ENCODE data around the gene MAP3K5.
A peak's percentile ranks its signal among the peaks of the same experiment; 100 is the strongest.

The MAP3K5 gene

GRCh38 chr6:136780972-136781371 lies 11.3 kb downstream of the MAP3K5 start:
- Histone ChIP-seq H3K9me3 (ENCODE audit: control insufficient read depth, low read length) (no peaks in the 10 kb centered on the region), H3K36me3 (ENCODE audit: control insufficient read depth in 1 of 2, insufficient read depth in 2 of 2, low read depth in 1 of 2, low read length in 2 of 2) (no peaks in the 10 kb centered on the region), H3K27ac (ENCODE audit: low read length, poor library complexity, severe bottlenecking) (peak overlapping the region; percentile 8), H2BK5ac (ENCODE audit: low read depth, low read length, poor library complexity, severe bottlenecking) (no peak overlapping the region), H3K9ac (ENCODE audit: low read length) (no peak overlapping the region), H3K23ac (ENCODE audit: low read length in 2 of 2) (no peak overlapping the region), H4K91ac (ENCODE audit: low read length) (no peak overlapping the region), H3K4me2 (ENCODE audit: low read length, poor library complexity, severe bottlenecking) (no peak overlapping the region), H3K4me1 (ENCODE audit: control insufficient read depth, insufficient read depth, low read depth, low read length) (peaks cover 8% of the 10 kb centered on the region), H3K79me1 (replicated peaks; ENCODE audit: low read length, poor library complexity, severe bottlenecking) (peaks cover 28% of the 10 kb centered on the region), H2BK15ac (ENCODE audit: low read depth, poor library complexity, severe bottlenecking) (no peak overlapping the region), H3K4ac (ENCODE audit: low read depth in 1 of 2, low read length in 2 of 2) (no peak overlapping the region), H2BK120ac (ENCODE audit: low read depth, low read length) (no peak overlapping the region), H2AFZ (ENCODE audit: low read depth, low read length) (no peak overlapping the region), H3K4me3 (ENCODE audit: insufficient read depth in 1 of 2, low read depth in 1 of 2, low read length in 2 of 2) (no peak overlapping the region), H3K18ac (ENCODE audit: low read depth in 1 of 2, low read length in 2 of 2) (no peak overlapping the region), H4K8ac (ENCODE audit: low read length) (no peak overlapping the region), H3K27me3 (ENCODE audit: control insufficient read depth in 1 of 2, insufficient read depth in 1 of 2, low read length in 2 of 2) (no peaks in the 10 kb centered on the region), H2AK5ac (ENCODE audit: low read length, severe bottlenecking) (peak overlapping the region; percentile 1), H3K14ac (ENCODE audit: low read length in 2 of 2) (no peak overlapping the region), H2BK12ac (ENCODE audit: low read length in 2 of 2) (no peak overlapping the region)
- 97% methylated on average over 2 of the region's 3 CpGs for WGBS
- no peak for DNase-seq

- no peak overlapping the region for H2BK15ac ChIP-seq (ENCODE audit: low read depth, poor library complexity, severe bottlenecking)
- H2AFZ ChIP-seq (ENCODE audit: low read depth, low read length) = no peak overlapping the region
- H4K8ac ChIP-seq (ENCODE audit: low read length) = no peak overlapping the region
- H3K27me3 ChIP-seq (ENCODE audit: control insufficient read depth in 1 of 2, insufficient read depth in 1 of 2, low read length in 2 of 2) = no peaks in the 10 kb centered on the region
- no peak overlapping the region for H3K23ac ChIP-seq (ENCODE audit: low read length in 2 of 2)
- no peak overlapping the region for H3K27ac ChIP-seq (ENCODE audit: low read length, poor library complexity, severe bottlenecking)
- H2BK120ac ChIP-seq (ENCODE audit: low read depth, low read length) = no peak overlapping the region
- no peak overlapping the region for H3K4me3 ChIP-seq (ENCODE audit: insufficient read depth in 1 of 2, low read depth in 1 of 2, low read length in 2 of 2)
- H4K91ac ChIP-seq (ENCODE audit: low read length) = peak overlapping the region; percentile 39
- 48% methylated on average over 1 of the region's 1 CpG for WGBS
- DNase-seq = no peak
- peaks cover 5% of the 10 kb centered on the region for H3K4me1 ChIP-seq (ENCODE audit: control insufficient read depth, insufficient read depth, low read depth, low read length)
- H2AK5ac ChIP-seq (ENCODE audit: low read length, severe bottlenecking) = no peak overlapping the region
- peak overlapping the region; percentile 9 to 42 for H2BK12ac ChIP-seq (ENCODE audit: low read length in 2 of 2)
- H3K9me3 ChIP-seq (ENCODE audit: control insufficient read depth, low read length) = no peaks in the 10 kb centered on the region
- H3K9ac ChIP-seq (ENCODE audit: low read length) = no peak overlapping the region
- no peak overlapping the region for H3K4ac ChIP-seq (ENCODE audit: low read depth in 1 of 2, low read length in 2 of 2)
- no peak overlapping the region for H2BK5ac ChIP-seq (ENCODE audit: low read depth, low read length, poor library complexity, severe bottlenecking)
- H3K14ac ChIP-seq (ENCODE audit: low read length in 2 of 2) = no peak overlapping the region
- H3K36me3 ChIP-seq (ENCODE audit: control insufficient read depth in 1 of 2, insufficient read depth in 2 of 2, low read depth in 1 of 2, low read length in 2 of 2) = no peaks in the 10 kb centered on the region
- H3K79me1 ChIP-seq (replicated peaks; ENCODE audit: low read length, poor library complexity, severe bottlenecking) = peaks cover 25% of the 10 kb centered on the region
- no peak overlapping the region for H3K4me2 ChIP-seq (ENCODE audit: low read length, poor library complexity, severe bottlenecking)
- H3K18ac ChIP-seq (ENCODE audit: low read depth in 1 of 2, low read length in 2 of 2) = no peak overlapping the region
Observed at GRCh38 chr6:136779682-136780081, 12.6 kb downstream of the MAP3K5 start.

GRCh38 chr6:136777651-136778050 lies 14.6 kb downstream of the MAP3K5 start:
- H2BK5ac ChIP-seq (ENCODE audit: low read depth, low read length, poor library complexity, severe bottlenecking) = no peak overlapping the region
- no peaks in the 10 kb centered on the region for H3K9me3 ChIP-seq (ENCODE audit: control insufficient read depth, low read length)
- H3K36me3 ChIP-seq (ENCODE audit: control insufficient read depth in 1 of 2, insufficient read depth in 2 of 2, low read depth in 1 of 2, low read length in 2 of 2) = no peaks in the 10 kb centered on the region
- no peak overlapping the region for H3K27ac ChIP-seq (ENCODE audit: low read length, poor library complexity, severe bottlenecking)
- no peak overlapping the region for H3K4me2 ChIP-seq (ENCODE audit: low read length, poor library complexity, severe bottlenecking)
- H3K27me3 ChIP-seq (ENCODE audit: control insufficient read depth in 1 of 2, insufficient read depth in 1 of 2, low read length in 2 of 2) = no peaks in the 10 kb centered on the region
- H4K91ac ChIP-seq (ENCODE audit: low read length) = no peak overlapping the region
- no peak overlapping the region for H3K4ac ChIP-seq (ENCODE audit: low read depth in 1 of 2, low read length in 2 of 2)
- DNase-seq = no peak
- H2AK5ac ChIP-seq (ENCODE audit: low read length, severe bottlenecking) = no peak overlapping the region
- no peak overlapping the region for H3K18ac ChIP-seq (ENCODE audit: low read depth in 1 of 2, low read length in 2 of 2)
- H2AFZ ChIP-seq (ENCODE audit: low read depth, low read length) = no peak overlapping the region
- H2BK12ac ChIP-seq (ENCODE audit: low read length in 2 of 2) = no peak overlapping the region
- WGBS = 69% methylated on average over 1 of the region's 3 CpGs
- H3K14ac ChIP-seq (ENCODE audit: low read length in 2 of 2) = no peak overlapping the region
- peaks cover 28% of the 10 kb centered on the region for H3K79me1 ChIP-seq (replicated peaks; ENCODE audit: low read length, poor library complexity, severe bottlenecking)
- H2BK15ac ChIP-seq (ENCODE audit: low read depth, poor library complexity, severe bottlenecking) = no peak overlapping the region
- H3K4me1 ChIP-seq (ENCODE audit: control insufficient read depth, insufficient read depth, low read depth, low read length) = peaks cover 3% of the 10 kb centered on the region
- no peak overlapping the region for H3K23ac ChIP-seq (ENCODE audit: low read length in 2 of 2)
- no peak overlapping the region for H2BK120ac ChIP-seq (ENCODE audit: low read depth, low read length)
- H3K9ac ChIP-seq (ENCODE audit: low read length) = no peak overlapping the region
- H3K4me3 ChIP-seq (ENCODE audit: insufficient read depth in 1 of 2, low read depth in 1 of 2, low read length in 2 of 2) = no peak overlapping the region
- no peak overlapping the region for H4K8ac ChIP-seq (ENCODE audit: low read length)

GRCh38 chr6:136775548-136775947 lies 16.7 kb downstream of the MAP3K5 start:
- Histone ChIP-seq H2BK5ac (ENCODE audit: low read depth, low read length, poor library complexity, severe bottlenecking) (no peak overlapping the region), H3K27ac (ENCODE audit: low read length, poor library complexity, severe bottlenecking) (no peak overlapping the region), H3K4me3 (ENCODE audit: insufficient read depth in 1 of 2, low read depth in 1 of 2, low read length in 2 of 2) (no peak overlapping the region), H3K36me3 (ENCODE audit: control insufficient read depth in 1 of 2, insufficient read depth in 2 of 2, low read depth in 1 of 2, low read length in 2 of 2) (no peaks in the 10 kb centered on the region), H3K9me3 (ENCODE audit: control insufficient read depth, low read length) (no peaks in the 10 kb centered on the region), H4K91ac (ENCODE audit: low read length) (no peak overlapping the region), H3K79me1 (replicated peaks; ENCODE audit: low read length, poor library complexity, severe bottlenecking) (peaks cover 37% of the 10 kb centered on the region), H2AK5ac (ENCODE audit: low read length, severe bottlenecking) (no peak overlapping the region), H3K18ac (ENCODE audit: low read depth in 1 of 2, low read length in 2 of 2) (peak overlapping the region in 1 of 2 experiments; percentile 40), H2BK15ac (ENCODE audit: low read depth, poor library complexity, severe bottlenecking) (no peak overlapping the region), H3K23ac (ENCODE audit: low read length in 2 of 2) (no peak overlapping the region), H2BK120ac (ENCODE audit: low read depth, low read length) (no peak overlapping the region), H4K8ac (ENCODE audit: low read length) (no peak overlapping the region), H3K4me2 (ENCODE audit: low read length, poor library complexity, severe bottlenecking) (no peak overlapping the region), H3K4ac (ENCODE audit: low read depth in 1 of 2, low read length in 2 of 2) (no peak overlapping the region), H3K4me1 (ENCODE audit: control insufficient read depth, insufficient read depth, low read depth, low read length) (no peaks in the 10 kb centered on the region), H3K27me3 (ENCODE audit: control insufficient read depth in 1 of 2, insufficient read depth in 1 of 2, low read length in 2 of 2) (no peaks in the 10 kb centered on the region), H3K9ac (ENCODE audit: low read length) (no peak overlapping the region), H2AFZ (ENCODE audit: low read depth, low read length) (no peak overlapping the region), H3K14ac (ENCODE audit: low read length in 2 of 2) (no peak overlapping the region), H2BK12ac (ENCODE audit: low read length in 2 of 2) (no peak overlapping the region)
- 94% methylated on average over 2 of the region's 2 CpGs for WGBS
- peak; percentile 58 for DNase-seq
